Measurements from ENCODE around the gene DYTN. TPM values are rescaled to one million over a fixed set of nuclear protein-coding genes. Genes with fewer than 3 reads are reported as not detected.

DYTN gene
- total RNA-seq, 4 donors from 2014 or later = not detected

GRCh38 chr2:206635015-206635414, 83.2 kb downstream of the DYTN start:
- no peaks in the 10 kb centered on the region for H3K36me3 ChIP-seq
- H3K27ac ChIP-seq = no peak overlapping the region
- H3K27me3 ChIP-seq = no peaks in the 10 kb centered on the region
- no peak for DNase-seq (ENCODE audit: low spot score in 2 of 2)
- no peaks in the 10 kb centered on the region for H3K9me3 ChIP-seq
- TF ChIP-seq EP300 (IDR thresholded peaks at IDR 0.05) = no peak
- TF ChIP-seq CTCF (IDR thresholded peaks at IDR 0.05) = no peak
- TF ChIP-seq POLR2A (IDR thresholded peaks at IDR 0.05) = no peak
- H3K4me1 ChIP-seq = no peaks in the 10 kb centered on the region
- no peak overlapping the region for H3K4me3 ChIP-seq
- WGBS, 2 donors = 77 to 80% methylated on average over 1 of the region's 1 CpG

GRCh38 chr2:206631340-206631739, 86.9 kb downstream of the DYTN start:
- Histone ChIP-seq H3K4me1 (no peaks in the 10 kb centered on the region), H3K27me3 (no peaks in the 10 kb centered on the region), H3K9me3 (no peaks in the 10 kb centered on the region), H3K27ac (no peak overlapping the region), H3K4me3 (no peak overlapping the region), H3K36me3 (no peaks in the 10 kb centered on the region)
- 83 to 86% methylated on average over 3 of the region's 3 CpGs for WGBS, 2 donors
- no peak for DNase-seq (ENCODE audit: low spot score in 2 of 2)
- TF ChIP-seq EP300 (IDR thresholded peaks at IDR 0.05) = no peak
- TF ChIP-seq POLR2A (IDR thresholded peaks at IDR 0.05) = no peak

GRCh38 chr2:206627632-206628031, 90.6 kb downstream of the DYTN start:
- H3K9me3 ChIP-seq = no peaks in the 10 kb centered on the region
- TF ChIP-seq POLR2A (IDR thresholded peaks at IDR 0.05) (no peak), CTCF (IDR thresholded peaks at IDR 0.05) (no peak), EP300 (IDR thresholded peaks at IDR 0.05) (no peak)
- no peaks in the 10 kb centered on the region for H3K4me1 ChIP-seq

GRCh38 chr2:206626108-206626507, 92.1 kb downstream of the DYTN start:
- Histone ChIP-seq H3K4me3 (no peak overlapping the region), H3K4me1 (no peaks in the 10 kb centered on the region), H3K36me3 (no peaks in the 10 kb centered on the region), H3K27me3 (no peaks in the 10 kb centered on the region), H3K27ac (no peak overlapping the region), H3K9me3 (no peaks in the 10 kb centered on the region)
- no peak for TF ChIP-seq EP300 (IDR thresholded peaks at IDR 0.05)
- TF ChIP-seq CTCF (IDR thresholded peaks at IDR 0.05) = no peak
- no peak for TF ChIP-seq POLR2A (IDR thresholded peaks at IDR 0.05)
- no peak for DNase-seq (ENCODE audit: low spot score in 2 of 2)
- 59 to 73% methylated on average over 2 of the region's 2 CpGs for WGBS, 2 donors

More at GRCh38 chr2:206627632-206628031, 90.6 kb downstream of the DYTN start:
- Histone ChIP-seq H3K36me3 (no peaks in the 10 kb centered on the region), H3K4me3 (no peak overlapping the region), H3K27me3 (no peaks in the 10 kb centered on the region), H3K27ac (no peak overlapping the region)
- no peak for DNase-seq (ENCODE audit: low spot score in 2 of 2)

GRCh38 chr2:206619011-206619410, 99.2 kb downstream of the DYTN start:
- Histone ChIP-seq H3K4me3 (no peak overlapping the region), H3K4me1 (no peaks in the 10 kb centered on the region), H3K27me3 (no peaks in the 10 kb centered on the region), H3K36me3 (peaks cover 0 to 20% (median 0%) of the 10 kb centered on the region in 3 donors), H3K9me3 (no peaks in the 10 kb centered on the region), H3K27ac (no peak overlapping the region)
- no peak for TF ChIP-seq POLR2A (IDR thresholded peaks at IDR 0.05)
- TF ChIP-seq EP300 (IDR thresholded peaks at IDR 0.05) = no peak
- no peak for TF ChIP-seq CTCF (IDR thresholded peaks at IDR 0.05)
- DNase-seq (ENCODE audit: low spot score in 2 of 2) = no peak
- 66 to 76% methylated on average over 3 of the region's 3 CpGs for WGBS, 2 donors

GRCh38 chr2:206616151-206616550, 102.0 kb downstream of the DYTN start:
- TF ChIP-seq CTCF (IDR thresholded peaks at IDR 0.05) = no peak
- no peak for TF ChIP-seq EP300 (IDR thresholded peaks at IDR 0.05)
- TF ChIP-seq POLR2A (IDR thresholded peaks at IDR 0.05) = no peak
- H3K4me1 ChIP-seq = no peaks in the 10 kb centered on the region

More at GRCh38 chr2:206616151-206616550, 102.0 kb downstream of the DYTN start:
- H3K4me3 ChIP-seq = no peak overlapping the region
- no peak overlapping the region for H3K27ac ChIP-seq
- 72 to 75% methylated on average over 2 of the region's 2 CpGs for WGBS, 2 donors
- H3K36me3 ChIP-seq = peaks cover 0 to 33% (median 0%) of the 10 kb centered on the region in 3 donors
- no peaks in the 10 kb centered on the region for H3K27me3 ChIP-seq
- H3K9me3 ChIP-seq = no peaks in the 10 kb centered on the region
- DNase-seq (ENCODE audit: low spot score in 2 of 2) = no peak

Data from tibial nerve (tissue), 4 donors.